ENCODE measurements around the gene NPEPPS.
"Not testable (repeated sequence)": the region's sequence is repeated elsewhere in the genome, so short reads cannot be mapped to it uniquely, and the experiment has no call there.

GRCh38 chr17:47499074-47499473, 31.8 kb upstream of the NPEPPS start:
- TF ChIP-seq CTCF (conservative IDR thresholded peaks at IDR 0.05); ZFX (IDR thresholded peaks at IDR 0.05): not testable (repeated sequence)
